HL-60 (cell line): ENCODE measurements around the gene HEATR1.

Source experiments
- DNase-seq, 2 experiments: peaks; one replicate each; pipeline ENCODE4 v3.0.0-alpha.2; 2010 to 2020; ENCODE audit warnings: low read depth in 1 of 2, low spot score in 1 of 2
- H3K27ac ChIP-seq: fragments of 250-450 bp; sonication (Bioruptor Pico); replicated peaks from 2 replicates; pipeline ENCODE4 v1.5.1; 2020; ENCODE audit warnings: mild to moderate bottlenecking, moderate library complexity
- H3K27me3 ChIP-seq: fragments of 250-450 bp; sonication (Bioruptor Pico); 2 replicates; pipeline ENCODE4 v1.5.1; 2021; ENCODE audit warnings: mild to moderate bottlenecking, moderate library complexity; ENCODE audit not compliant: insufficient read depth, poor library complexity, severe bottlenecking
- H3K4me3 ChIP-seq: replicated peaks from 2 replicates; pipeline ENCODE4 v1.5.1; 2011; ENCODE audit warnings: mild to moderate bottlenecking, control low read depth, low read length; ENCODE audit not compliant: insufficient read depth
- GABPA ChIP-seq: IDR thresholded peaks from 2 replicates; pipeline ENCODE4 v1.6.1; 2012; ENCODE audit warnings: low read depth
- POLR2AphosphoS5 ChIP-seq: IDR thresholded peaks from 2 replicates; pipeline ENCODE4 v1.6.1; 2012; ENCODE audit warnings: low read depth
- REST ChIP-seq: IDR thresholded peaks from 2 replicates; pipeline ENCODE4 v1.6.1; 2012; ENCODE audit warnings: low read depth; ENCODE audit not compliant: insufficient replicate concordance
- SPI1 ChIP-seq: IDR thresholded peaks from 2 replicates; pipeline ENCODE4 v1.6.1; 2012; ENCODE audit warnings: low read depth, mild to moderate bottlenecking, borderline replicate concordance
- TF ChIP-seq, protein P1 (sequence below): IDR thresholded peaks from one replicate; pipeline ENCODE4 v1.5.1; 2011; ENCODE audit warnings: low read length, control low read depth, inconsistent platforms; ENCODE audit not compliant: insufficient read depth

Gene HEATR1

DNA sequence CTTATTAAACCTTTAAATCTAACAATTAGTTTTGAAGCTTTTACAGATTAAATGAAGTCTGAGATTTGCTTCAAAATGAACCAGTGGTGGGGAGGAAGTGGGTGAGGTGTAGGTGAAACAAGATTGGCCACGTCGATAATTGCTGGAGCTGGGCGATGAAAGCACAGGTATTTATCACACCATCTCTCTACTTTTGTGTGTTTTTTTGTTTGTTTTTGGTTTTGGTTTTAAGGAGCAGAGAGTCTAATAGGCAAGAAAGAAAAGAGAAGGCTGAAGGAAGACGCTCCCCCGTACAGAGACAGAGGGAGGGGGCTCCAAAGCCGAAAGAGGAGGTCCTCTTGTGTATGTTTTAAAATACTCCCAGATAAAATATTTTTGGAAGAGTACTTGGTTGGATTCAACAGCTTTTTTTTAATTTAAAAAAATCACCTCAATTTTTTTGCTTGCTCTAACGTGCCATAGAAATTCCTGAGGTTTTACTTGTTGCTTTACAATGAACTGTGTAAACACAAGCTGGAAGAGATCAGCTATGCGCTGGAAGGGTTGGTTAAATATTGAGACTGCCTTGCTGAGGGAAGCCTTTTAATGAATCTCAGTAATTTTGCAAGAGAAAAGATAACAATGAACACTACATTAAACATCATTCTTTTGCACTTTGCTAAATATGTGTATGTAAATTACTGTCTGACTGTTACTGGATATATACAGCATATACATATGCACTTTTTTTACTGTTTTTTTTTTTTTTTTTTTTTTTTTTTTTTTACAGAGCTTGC is 87.2 kb downstream of the HEATR1 start:
- DNase-seq: no peak
- Histone ChIP-seq H3K4me3 (no peak overlapping the region), H3K27ac (no peak overlapping the region)

DNA sequence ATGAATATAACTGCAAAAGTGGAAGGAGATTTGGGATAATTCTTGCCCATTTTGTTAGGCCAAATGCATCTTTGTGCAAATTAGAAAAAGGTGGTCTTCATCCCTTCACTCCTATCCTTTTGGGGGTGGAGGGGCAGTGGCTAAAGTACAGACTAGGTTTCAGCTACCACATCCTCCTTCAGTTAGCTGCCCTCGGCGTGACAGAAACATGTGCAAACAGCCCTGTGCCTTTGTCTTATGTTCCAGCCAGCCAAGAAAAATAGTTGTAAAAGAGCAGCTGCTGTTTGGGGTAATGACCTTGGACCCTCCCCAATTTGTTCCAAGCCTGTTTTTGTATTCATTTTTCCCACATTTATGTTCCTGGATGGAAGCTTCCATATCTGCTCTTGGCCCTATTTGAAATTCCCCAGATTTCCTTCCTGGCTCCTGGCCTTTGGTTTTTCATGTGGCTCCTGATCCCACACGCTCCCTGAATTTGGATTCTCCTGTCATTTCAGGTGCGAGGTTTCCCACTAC is 88.8 kb downstream of the HEATR1 start:
- H3K27ac ChIP-seq: no peak overlapping the region
- TF ChIP-seq SPI1 (no peak), GABPA (no peak), REST (no peak), POLR2AphosphoS5 (no peak)
- TF ChIP-seq, protein P1, sequence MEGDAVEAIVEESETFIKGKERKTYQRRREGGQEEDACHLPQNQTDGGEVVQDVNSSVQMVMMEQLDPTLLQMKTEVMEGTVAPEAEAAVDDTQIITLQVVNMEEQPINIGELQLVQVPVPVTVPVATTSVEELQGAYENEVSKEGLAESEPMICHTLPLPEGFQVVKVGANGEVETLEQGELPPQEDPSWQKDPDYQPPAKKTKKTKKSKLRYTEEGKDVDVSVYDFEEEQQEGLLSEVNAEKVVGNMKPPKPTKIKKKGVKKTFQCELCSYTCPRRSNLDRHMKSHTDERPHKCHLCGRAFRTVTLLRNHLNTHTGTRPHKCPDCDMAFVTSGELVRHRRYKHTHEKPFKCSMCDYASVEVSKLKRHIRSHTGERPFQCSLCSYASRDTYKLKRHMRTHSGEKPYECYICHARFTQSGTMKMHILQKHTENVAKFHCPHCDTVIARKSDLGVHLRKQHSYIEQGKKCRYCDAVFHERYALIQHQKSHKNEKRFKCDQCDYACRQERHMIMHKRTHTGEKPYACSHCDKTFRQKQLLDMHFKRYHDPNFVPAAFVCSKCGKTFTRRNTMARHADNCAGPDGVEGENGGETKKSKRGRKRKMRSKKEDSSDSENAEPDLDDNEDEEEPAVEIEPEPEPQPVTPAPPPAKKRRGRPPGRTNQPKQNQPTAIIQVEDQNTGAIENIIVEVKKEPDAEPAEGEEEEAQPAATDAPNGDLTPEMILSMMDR: no peak
- H3K27me3 ChIP-seq: no peaks in the 10 kb centered on the region
- H3K4me3 ChIP-seq: no peak overlapping the region
- no peak for DNase-seq

More for the DNA sequence above, 87.2 kb downstream of the HEATR1 start:
- H3K27me3 ChIP-seq: no peaks in the 10 kb centered on the region
- TF ChIP-seq GABPA (no peak), POLR2AphosphoS5 (no peak), REST (no peak), SPI1 (no peak)
- TF ChIP-seq, protein P1: no peak

DNA sequence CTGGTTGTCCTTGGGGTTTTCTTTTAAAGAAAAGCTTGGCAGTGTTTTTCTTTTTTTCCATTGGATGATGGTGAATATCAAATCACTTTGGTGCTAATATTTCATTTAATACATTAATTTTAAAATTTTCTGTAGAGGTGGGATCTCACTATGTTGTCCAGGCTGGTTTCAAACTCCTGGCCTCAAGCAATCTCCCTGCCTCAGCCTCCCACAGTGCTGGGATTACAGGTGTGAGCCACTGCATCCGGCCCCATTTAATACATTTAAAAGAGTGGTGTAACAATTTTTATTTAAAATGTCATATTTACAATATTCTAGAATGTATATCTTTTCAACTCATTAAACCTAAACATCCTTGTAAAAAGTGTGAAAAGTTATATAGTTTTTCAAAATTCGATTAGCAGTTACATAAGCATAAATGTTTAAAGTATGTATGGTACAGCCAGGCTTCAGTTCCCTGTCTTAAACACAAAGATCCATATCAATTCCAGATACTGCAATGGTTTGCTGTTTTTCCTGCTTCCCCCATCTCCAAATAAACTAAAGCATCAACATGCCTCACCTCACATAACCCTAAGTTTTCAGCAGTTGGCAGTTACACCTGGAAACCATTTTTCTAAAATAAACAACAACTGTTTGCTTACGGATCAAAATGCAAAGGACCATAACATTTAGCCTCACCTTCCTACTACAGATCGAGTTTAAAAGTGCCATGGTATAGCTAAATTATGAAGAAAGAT is 89.4 kb downstream of the HEATR1 start:
- Histone ChIP-seq H3K27ac (no peak overlapping the region), H3K27me3 (no peaks in the 10 kb centered on the region), H3K4me3 (no peak overlapping the region)
- TF ChIP-seq POLR2AphosphoS5: no peak
- no peak for TF ChIP-seq SPI1
- no peak for TF ChIP-seq REST
- no peak for TF ChIP-seq GABPA
- TF ChIP-seq, protein P1: no peak
- no peak for DNase-seq
